Neural progenitor cell (in vitro differentiated cells): ENCODE results near the gene SMTN.

Source experiments
- EZH2phosphoT487 ChIP-seq: fragments of 200-600 bp; sonication (generic); IDR thresholded peaks from 2 replicates; pipeline ENCODE4 v1.6.1; 2017; ENCODE audit warnings: antibody characterized with exemption
- TF ChIP-seq, protein P1 (sequence below): fragments of 200-600 bp; sonication (generic); IDR thresholded peaks from 2 replicates; pipeline ENCODE4 v1.5.1; 2017; ENCODE audit warnings: antibody characterized with exemption, mild to moderate bottlenecking

DNA sequence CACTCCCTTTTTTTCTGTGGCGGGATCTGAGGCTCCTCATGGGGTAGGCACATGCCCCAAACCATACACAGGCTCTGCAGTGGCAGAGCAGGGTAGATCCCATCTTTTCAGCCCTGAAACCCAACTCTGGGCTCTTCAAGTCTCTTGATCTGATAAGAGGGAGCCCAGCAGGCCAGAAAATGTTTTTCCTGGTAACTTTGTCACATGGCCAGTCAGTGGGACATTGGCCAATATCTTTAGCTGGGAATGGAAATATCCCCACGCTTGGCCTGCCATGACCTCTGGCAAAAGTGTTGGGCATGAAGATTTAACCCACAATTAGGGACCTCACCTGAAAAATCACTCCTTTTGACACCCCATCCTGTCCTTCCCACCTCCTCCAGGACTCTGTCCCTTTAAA, 49.8 kb downstream of the SMTN start:
- TF ChIP-seq, protein P1, sequence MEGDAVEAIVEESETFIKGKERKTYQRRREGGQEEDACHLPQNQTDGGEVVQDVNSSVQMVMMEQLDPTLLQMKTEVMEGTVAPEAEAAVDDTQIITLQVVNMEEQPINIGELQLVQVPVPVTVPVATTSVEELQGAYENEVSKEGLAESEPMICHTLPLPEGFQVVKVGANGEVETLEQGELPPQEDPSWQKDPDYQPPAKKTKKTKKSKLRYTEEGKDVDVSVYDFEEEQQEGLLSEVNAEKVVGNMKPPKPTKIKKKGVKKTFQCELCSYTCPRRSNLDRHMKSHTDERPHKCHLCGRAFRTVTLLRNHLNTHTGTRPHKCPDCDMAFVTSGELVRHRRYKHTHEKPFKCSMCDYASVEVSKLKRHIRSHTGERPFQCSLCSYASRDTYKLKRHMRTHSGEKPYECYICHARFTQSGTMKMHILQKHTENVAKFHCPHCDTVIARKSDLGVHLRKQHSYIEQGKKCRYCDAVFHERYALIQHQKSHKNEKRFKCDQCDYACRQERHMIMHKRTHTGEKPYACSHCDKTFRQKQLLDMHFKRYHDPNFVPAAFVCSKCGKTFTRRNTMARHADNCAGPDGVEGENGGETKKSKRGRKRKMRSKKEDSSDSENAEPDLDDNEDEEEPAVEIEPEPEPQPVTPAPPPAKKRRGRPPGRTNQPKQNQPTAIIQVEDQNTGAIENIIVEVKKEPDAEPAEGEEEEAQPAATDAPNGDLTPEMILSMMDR = no peak
- no peak for TF ChIP-seq EZH2phosphoT487
